SH-SY5Y (cell line): ENCODE measurements around the gene NOL4L.

ENCODE experiments used
- GATA2 ChIP-seq: IDR thresholded peaks from 2 replicates; pipeline ENCODE4 v1.6.1; 2011; ENCODE audit warnings: mild to moderate bottlenecking, low read depth, low read length
- GATA3 ChIP-seq: IDR thresholded peaks from 2 replicates; pipeline ENCODE4 v1.6.1; 2011; ENCODE audit warnings: low read depth, mild to moderate bottlenecking, low read length, moderate library complexity

NOL4L gene

DNA sequence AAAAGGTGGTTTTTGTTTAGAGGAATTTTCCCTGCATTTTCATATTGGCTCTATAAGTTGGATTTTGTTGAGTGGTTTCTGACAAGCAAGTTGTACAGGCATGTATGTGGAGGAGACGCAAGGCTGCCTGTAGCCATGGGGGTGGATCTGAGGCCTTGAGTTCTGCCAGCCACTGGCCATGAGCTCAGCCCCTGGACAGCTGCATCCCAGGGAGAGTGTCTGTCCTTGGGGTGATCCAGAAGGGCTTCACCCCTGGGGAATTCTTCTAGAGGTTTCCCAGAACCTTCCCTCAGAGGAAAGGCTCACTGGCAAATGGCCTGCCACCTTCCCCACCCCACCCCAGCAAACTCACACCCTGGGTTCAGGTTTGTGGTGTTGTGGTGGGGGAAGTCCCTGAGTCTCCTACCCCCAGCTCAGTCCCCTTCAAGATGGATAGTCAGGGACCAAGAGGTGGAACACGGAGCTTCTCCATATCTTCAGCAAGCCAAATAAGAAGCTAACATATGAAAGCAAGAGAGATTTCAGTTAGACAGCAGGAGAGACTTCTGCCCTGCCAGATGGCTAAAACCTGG lies 11.6 kb upstream of the NOL4L start:
- TF ChIP-seq GATA2 (no peak), GATA3 (no peak)

DNA sequence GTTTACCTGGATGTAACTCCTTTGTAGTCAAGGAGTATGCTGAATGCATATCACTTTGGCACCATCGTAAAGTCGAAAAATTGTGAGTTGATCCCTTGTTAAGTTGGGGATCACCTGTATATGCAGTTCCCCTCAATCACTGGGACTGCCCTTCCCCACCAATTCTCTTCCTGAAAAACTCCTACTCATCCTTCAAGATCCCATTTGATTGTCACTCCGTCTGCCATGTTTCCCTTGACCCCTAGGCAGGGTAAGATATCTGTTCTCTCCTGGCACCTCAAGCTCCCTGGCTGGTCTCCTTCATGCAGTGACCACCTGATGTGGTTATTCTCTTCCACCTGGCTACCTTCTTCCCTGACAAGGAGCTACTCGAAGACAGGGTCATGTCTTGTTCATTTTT lies 10.0 kb upstream of the NOL4L start:
- TF ChIP-seq GATA2: no peak
- no peak for TF ChIP-seq GATA3

GRCh38 chr20:32594204-32594603 lies 9.1 kb upstream of the NOL4L start:
- no peak for TF ChIP-seq GATA2
- no peak for TF ChIP-seq GATA3

DNA sequence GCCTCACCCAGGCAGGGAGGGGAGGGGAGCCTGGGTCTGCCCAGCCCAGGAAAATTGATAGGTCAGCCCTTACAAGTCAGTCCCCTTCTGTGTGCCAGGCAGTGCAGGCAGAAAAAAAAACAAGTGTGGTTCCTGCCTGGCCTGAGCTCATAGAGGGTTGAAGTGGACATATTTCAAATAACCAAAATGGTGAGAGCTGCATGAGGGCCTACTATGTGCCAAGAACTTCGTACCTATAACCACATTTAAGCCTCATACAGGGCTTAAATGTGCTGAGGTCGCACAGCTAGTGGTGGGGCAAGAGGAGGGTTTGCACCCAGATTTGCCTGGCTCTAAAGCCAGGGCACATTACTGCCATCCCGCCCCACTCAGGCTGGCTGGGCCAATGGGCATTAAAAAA lies 6.9 kb upstream of the NOL4L start:
- TF ChIP-seq GATA3 (no peak), GATA2 (no peak)

- TF ChIP-seq GATA3: no peak
- TF ChIP-seq GATA2: no peak
Measured at GRCh38 chr20:32589769-32590168, 4.6 kb upstream of the NOL4L start.

DNA sequence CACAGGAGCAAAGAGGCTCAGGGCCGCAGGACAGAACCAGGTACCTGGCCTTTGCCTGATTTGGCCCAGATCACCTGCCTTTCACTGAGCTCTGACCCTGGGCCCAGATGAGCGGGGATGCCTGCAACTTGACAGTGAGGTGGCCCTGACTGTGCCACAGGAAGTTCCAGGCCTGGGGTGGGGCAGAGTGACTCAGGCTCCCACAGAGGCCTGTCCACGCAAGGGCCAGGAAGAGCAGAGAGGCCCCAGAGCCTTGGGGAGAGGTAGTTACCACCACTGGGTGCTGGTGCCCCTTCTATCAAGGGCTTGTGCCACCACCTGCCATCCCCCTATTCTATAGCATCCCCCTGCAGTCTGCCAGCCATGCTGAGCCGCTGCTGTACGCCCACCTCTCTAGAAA lies 4.1 kb upstream of the NOL4L start:
- no peak for TF ChIP-seq GATA2
- no peak for TF ChIP-seq GATA3

DNA sequence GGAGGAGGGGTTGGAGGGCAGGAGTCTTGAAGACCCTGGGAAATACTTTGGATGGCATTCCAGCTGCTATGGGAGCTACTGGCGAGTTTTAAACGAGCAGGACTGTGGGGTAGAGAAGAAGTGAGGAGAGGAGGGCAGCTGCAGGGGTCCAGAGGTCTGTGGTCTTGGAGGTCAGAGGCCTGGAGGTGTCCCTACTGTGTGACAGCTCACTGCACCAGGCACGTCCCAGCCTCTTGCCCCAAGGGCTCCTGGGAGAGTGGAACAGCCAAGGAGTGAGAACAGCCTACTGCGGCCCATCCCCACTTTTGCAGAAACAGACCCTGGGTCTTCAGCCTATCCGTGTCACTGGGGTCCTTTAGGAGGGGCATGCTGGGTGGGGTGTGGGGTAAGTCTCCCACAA lies 2.9 kb upstream of the NOL4L start:
- no peak for TF ChIP-seq GATA3
- no peak for TF ChIP-seq GATA2

DNA sequence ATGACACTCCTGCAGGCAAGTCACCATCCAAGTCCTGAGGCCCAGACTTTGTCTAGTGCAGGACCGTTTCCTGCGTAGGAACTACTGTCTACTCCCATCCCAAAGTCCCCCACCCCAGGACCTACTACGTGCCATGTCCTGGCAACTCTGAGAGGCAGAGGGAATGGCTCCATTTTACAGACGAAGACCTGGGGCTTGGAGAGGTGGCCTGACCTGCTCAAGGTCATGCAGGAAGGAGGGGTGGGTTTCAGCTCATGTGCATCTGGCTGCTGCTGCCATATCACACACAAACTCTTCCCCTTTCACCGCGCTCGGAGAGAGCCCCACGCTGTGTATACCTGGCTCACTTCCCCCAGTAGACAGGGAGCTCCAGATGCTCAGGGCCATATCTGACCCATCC lies 1.2 kb upstream of the NOL4L start:
- TF ChIP-seq GATA2 (no peak), GATA3 (no peak)

- TF ChIP-seq GATA2: no peak
- TF ChIP-seq GATA3: no peak
Measured at GRCh38 chr20:32585586-32586127, 524 bp upstream of the NOL4L start.

DNA sequence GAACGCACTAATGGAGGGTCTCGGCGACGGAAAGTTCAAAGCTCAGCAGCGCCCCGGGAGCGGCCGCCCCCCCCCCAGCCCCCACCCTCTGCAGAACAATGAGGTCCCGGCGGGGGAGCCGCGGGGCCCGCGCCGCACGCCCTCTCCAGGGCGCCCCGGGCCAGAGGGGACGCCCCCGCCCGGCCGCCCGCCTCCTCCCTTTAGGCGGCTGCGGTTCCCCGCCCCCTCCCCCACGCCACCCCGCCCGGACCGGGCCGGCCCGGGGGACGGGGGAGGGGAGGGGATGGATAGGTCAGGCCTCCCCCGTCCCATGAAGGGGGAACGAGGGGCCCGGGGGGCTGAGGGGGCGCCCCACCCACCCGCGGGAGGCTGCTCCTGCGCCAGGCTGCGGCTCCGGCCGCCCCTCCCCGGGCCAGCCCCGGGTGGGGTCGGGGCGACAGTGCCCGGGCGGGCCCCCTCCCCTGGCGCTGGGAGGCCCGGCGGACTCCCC lies 1.5 kb downstream of the NOL4L start:
- TF ChIP-seq GATA2 (no peak), GATA3 (no peak)

GRCh38 chr20:32582659-32583580 lies 2.2 kb downstream of the NOL4L start:
- TF ChIP-seq GATA2: no peak
- no peak for TF ChIP-seq GATA3

GRCh38 chr20:32581839-32582658 lies 3.1 kb downstream of the NOL4L start:
- no peak for TF ChIP-seq GATA2
- TF ChIP-seq GATA3: no peak

- no peak for TF ChIP-seq GATA3
- peak; percentile 90 for TF ChIP-seq GATA2
Measured at GRCh38 chr20:32580970-32581838, 3.9 kb downstream of the NOL4L start.
